Tongue (tissue), 2 donors: ENCODE measurements around the gene PSORS1C1. TPM values are rescaled to one million over a fixed set of nuclear protein-coding genes. Genes with fewer than 3 reads are reported as not detected.
A peak's percentile ranks its signal among the peaks of the same experiment; 100 is the strongest.

Source experiments
- DNase-seq: peaks from one replicate; pipeline ENCODE4 v3.0.0-alpha.2; 2015
- total RNA-seq: library from RNA; depleted of rRNA; stranded (reverse); fragments of >200 nt; gene quantifications from one replicate; pipeline ENCODE4 v1.2.3, GENCODE V29; 2014

PSORS1C1 gene
- total RNA-seq, 1 donor from 2014 or later, result 0.41 TPM

GRCh38 chr6:31096215-31096614 is 18.4 kb upstream of the PSORS1C1 start:
- DNase-seq, result no peak

GRCh38 chr6:31096656-31097055 is 17.9 kb upstream of the PSORS1C1 start:
- no peak for DNase-seq

- DNase-seq, result no peak
These were observed 16.1 kb upstream of the PSORS1C1 start for GRCh38 chr6:31098449-31098938.

GRCh38 chr6:31103136-31103535 is 11.5 kb upstream of the PSORS1C1 start:
- DNase-seq, result no peak

GRCh38 chr6:31107052-31107451 is 7.5 kb upstream of the PSORS1C1 start:
- DNase-seq, result no peak

GRCh38 chr6:31110825-31111582 is 3.6 kb upstream of the PSORS1C1 start:
- no peak for DNase-seq

GRCh38 chr6:31111712-31112111 is 2.9 kb upstream of the PSORS1C1 start:
- DNase-seq, result no peak

GRCh38 chr6:31112478-31112877 is 2.1 kb upstream of the PSORS1C1 start, which contains the start of gene C6orf15:
Gene C6orf15 (minus strand): TSS chr6:31112575. CDS start chr6:31112555, 20 bp downstream.
- DNase-seq, result no peak

- peak; percentile 68 for DNase-seq
These were observed 599 bp upstream of the PSORS1C1 start for GRCh38 chr6:31113861-31114540.

- no peak for DNase-seq
These were observed 610 bp downstream of the PSORS1C1 start for GRCh38 chr6:31114970-31115849.

- DNase-seq, result no peak
These were observed 1.5 kb downstream of the PSORS1C1 start for GRCh38 chr6:31115941-31116560.

- no peak for DNase-seq
These were observed 2.2 kb downstream of the PSORS1C1 start for GRCh38 chr6:31116661-31117385.

GRCh38 chr6:31118178-31118577 is 3.6 kb downstream of the PSORS1C1 start:
- no peak for DNase-seq

- no peak for DNase-seq
These were observed 5.7 kb downstream of the PSORS1C1 start, which contains the start of gene CDSN for GRCh38 chr6:31120151-31120915. Gene CDSN (minus strand): TSS chr6:31120446. CDS start chr6:31120419, 27 bp downstream.

- DNase-seq, result no peak
These were observed 6.7 kb downstream of the PSORS1C1 start for GRCh38 chr6:31121131-31121790.

- DNase-seq, result peak; percentile 87
These were observed 8.4 kb downstream of the PSORS1C1 start for GRCh38 chr6:31122791-31123706.

- peak; percentile 70 for DNase-seq
These were observed 10.6 kb downstream of the PSORS1C1 start for GRCh38 chr6:31125162-31125561.

GRCh38 chr6:31125586-31126363 is 11.2 kb downstream of the PSORS1C1 start:
- DNase-seq, result no peak
